H1 (cell line): ENCODE measurements around the gene RPS3. TPM values are rescaled to one million over a fixed set of nuclear protein-coding genes. Genes with fewer than 3 reads are reported as not detected.

Source experiments
- CTCF ChIA-PET: fragments of 300-600 bp; sonication (Branson Sonifier 250); formaldehyde crosslinking; loops from one replicate; lab custom pipeline; 2021; ENCODE audit not compliant: partially characterized antibody; lab: Charles Lee
- POLR2A ChIA-PET: fragments of 300-600 bp; sonication (Branson Sonifier 250); formaldehyde crosslinking; loops from one replicate; lab custom pipeline; 2021; ENCODE audit warnings: inconsistent platforms; ENCODE audit not compliant: partially characterized antibody; lab: Charles Lee
- DNase-seq, 2 experiments: peaks; one replicate each; pipeline versions ENCODE4 v3.0.0 to v3.0.0-alpha.2; 2010 to 2022; ENCODE audit warnings: low spot score in 2 of 2, low read depth in 1 of 2, mixed read lengths in 1 of 2
- FAIRE-seq: peaks from 2 replicates; lab custom pipeline; 2011; peaks lifted over from hg19 to GRCh38; lab: Jason Lieb, UNC
- H2AFZ ChIP-seq: 2 replicates; pipeline ENCODE4 v1.8.1; 2012; ENCODE audit warnings: low read length, inconsistent platforms
- H2AK5ac ChIP-seq: 2 replicates; pipeline ENCODE4 v1.6.1; 2013; ENCODE audit warnings: low read depth, low read length
- H2BK120ac ChIP-seq: replicated peaks from 2 replicates; pipeline ENCODE3; 2013; ENCODE audit warnings: low read depth, low read length, inconsistent platforms
- H2BK12ac ChIP-seq: 2 replicates; pipeline ENCODE4 v1.6.1; 2013; ENCODE audit warnings: low read depth, low read length
- H2BK15ac ChIP-seq: 2 replicates; pipeline ENCODE4 v1.6.1; 2013; ENCODE audit warnings: low read length
- H2BK20ac ChIP-seq: 2 replicates; pipeline ENCODE4 v1.6.1; 2013; ENCODE audit warnings: low read length
- H2BK5ac ChIP-seq: 2 replicates; pipeline ENCODE4 v1.6.1; 2013; ENCODE audit warnings: low read depth, low read length
- H3K14ac ChIP-seq: 2 replicates; pipeline ENCODE4 v1.6.1; 2013; ENCODE audit warnings: inconsistent platforms; ENCODE audit not compliant: insufficient read length
- H3K18ac ChIP-seq: 2 replicates; pipeline ENCODE4 v1.6.1; 2013; ENCODE audit warnings: low read length; ENCODE audit errors: extremely low read depth
- H3K23ac ChIP-seq: 2 replicates; pipeline ENCODE4 v1.6.1; 2013; ENCODE audit warnings: inconsistent platforms; ENCODE audit not compliant: insufficient read length
- H3K23me2 ChIP-seq: 2 replicates; pipeline ENCODE4 v1.6.1; 2013; ENCODE audit warnings: low read depth, low read length
- H3K27ac ChIP-seq: 2 replicates; pipeline ENCODE4 v1.6.1; 2011; ENCODE audit warnings: low read depth, low read length, inconsistent platforms
- H3K27me3 ChIP-seq, 4 experiments: replicated peaks in 1 of 4; 1 replicate in 1 of 4; 2 replicates in 3 of 4; pipeline versions ENCODE4 v1.6.1 to v1.8.1; 2011 to 2013; ENCODE audit warnings: low read length in 3 of 4, mild to moderate bottlenecking in 3 of 4, inconsistent platforms in 2 of 4, mixed read lengths in 2 of 4, moderate library complexity in 1 of 4; ENCODE audit not compliant: control insufficient read depth in 3 of 4, insufficient read depth in 3 of 4; ENCODE audit errors: extremely low read depth in 1 of 4
- H3K36me3 ChIP-seq, 4 experiments: 2 replicates each; pipeline versions ENCODE4 v1.6.1 to v1.8.1; 2011 to 2013; ENCODE audit warnings: mild to moderate bottlenecking in 4 of 4, low read length in 3 of 4, moderate library complexity in 2 of 4, control low read depth in 1 of 4, inconsistent platforms in 1 of 4; ENCODE audit not compliant: insufficient read depth in 4 of 4, control insufficient read depth in 2 of 4
- H3K4ac ChIP-seq: replicated peaks from 2 replicates; pipeline ENCODE3; 2013; ENCODE audit warnings: low read length, low read depth, mixed read lengths, inconsistent platforms; ENCODE audit not compliant: insufficient read length
- H3K4me1 ChIP-seq, 4 experiments: replicated peaks in 1 of 4; 1 replicate in 1 of 4; 2 replicates in 3 of 4; pipeline versions ENCODE4 v1.6.1 to v1.8.1; 2011 to 2013; ENCODE audit warnings: low read length in 3 of 4, inconsistent platforms in 2 of 4, mixed read lengths in 1 of 4; ENCODE audit not compliant: insufficient read depth in 4 of 4, control insufficient read depth in 3 of 4
- H3K4me2 ChIP-seq, 2 experiments: 2 replicates each; pipeline versions ENCODE4 v1.6.1 to v1.8.1; 2011 to 2013; ENCODE audit warnings: low read depth in 2 of 2, low read length in 2 of 2, control low read depth in 1 of 2, inconsistent platforms in 1 of 2, mild to moderate bottlenecking in 1 of 2; ENCODE audit not compliant: insufficient read depth in 1 of 2
- H3K4me3 ChIP-seq, 4 experiments: fragments of 200-600, 300-600 bp in 1 of 4; sonication (generic), shearing (Covaris generic), sonication (Bioruptor Twin) in 1 of 4; 2 replicates each; pipeline versions ENCODE4 v1.5.1 to v1.8.1; 2011 to 2016; ENCODE audit warnings: low read length in 4 of 4, low read depth in 3 of 4, control low read depth in 2 of 4, inconsistent platforms in 2 of 4, mild to moderate bottlenecking in 2 of 4, mixed read lengths in 1 of 4, moderate library complexity in 1 of 4; ENCODE audit not compliant: insufficient read depth in 2 of 4; ENCODE audit errors: extremely low read depth in 1 of 4
- H3K56ac ChIP-seq: replicated peaks from 2 replicates; pipeline ENCODE3; 2013; ENCODE audit warnings: low read depth, mild to moderate bottlenecking, mixed read lengths, low read length, inconsistent platforms; ENCODE audit not compliant: insufficient read length
- H3K79me1 ChIP-seq: 2 replicates; pipeline ENCODE4 v1.6.1; 2013; ENCODE audit warnings: low read depth, low read length, control low read depth
- H3K79me2 ChIP-seq, 2 experiments: 2 replicates each; pipeline versions ENCODE4 v1.6.1 to v1.8.1; 2012 to 2013; ENCODE audit warnings: low read length in 2 of 2, mild to moderate bottlenecking in 2 of 2, inconsistent platforms in 1 of 2; ENCODE audit not compliant: insufficient read depth in 2 of 2, control insufficient read depth in 1 of 2
- H3K9ac ChIP-seq, 4 experiments: replicated peaks in 1 of 4; 1 replicate in 1 of 4; 2 replicates in 3 of 4; pipeline versions ENCODE4 v1.6.1 to v1.8.1; 2011 to 2013; ENCODE audit warnings: low read depth in 3 of 4, low read length in 3 of 4, control low read depth in 2 of 4, mild to moderate bottlenecking in 2 of 4, moderate library complexity in 2 of 4, inconsistent platforms in 1 of 4; ENCODE audit errors: extremely low read depth in 1 of 4
- H3K9me3 ChIP-seq, 2 experiments: 2 replicates each; pipeline versions ENCODE4 v1.6.1 to v1.8.1; 2012 to 2013; ENCODE audit warnings: mild to moderate bottlenecking in 2 of 2, moderate library complexity in 2 of 2, control low read depth in 1 of 2, inconsistent platforms in 1 of 2, low read depth in 1 of 2, low read length in 1 of 2, mixed read lengths in 1 of 2; ENCODE audit not compliant: insufficient read depth in 2 of 2
- H4K20me1 ChIP-seq, 2 experiments: replicated peaks in 1 of 2; 2 replicates each; pipeline versions ENCODE3 to v1.8.1; 2011 to 2013; ENCODE audit warnings: inconsistent platforms in 2 of 2, low read length in 2 of 2, mild to moderate bottlenecking in 1 of 2; ENCODE audit not compliant: insufficient read depth in 2 of 2, control insufficient read depth in 1 of 2
- H4K5ac ChIP-seq: 2 replicates; pipeline ENCODE4 v1.6.1; 2013; ENCODE audit warnings: low read length, low read depth, mixed read lengths, inconsistent platforms; ENCODE audit not compliant: insufficient read length
- H4K8ac ChIP-seq: 2 replicates; pipeline ENCODE4 v1.8.0; 2013; ENCODE audit warnings: mild to moderate bottlenecking, moderate library complexity, low read length, inconsistent platforms; ENCODE audit not compliant: insufficient read depth; ENCODE audit errors: extremely low read depth
- H4K91ac ChIP-seq: replicated peaks from 2 replicates; pipeline ENCODE3; 2013; ENCODE audit warnings: low read length, mixed read lengths, inconsistent platforms; ENCODE audit not compliant: insufficient read length
- CTBP2 ChIP-seq: IDR thresholded peaks from 2 replicates; pipeline ENCODE4 v1.7.0; 2011; ENCODE audit warnings: borderline replicate concordance, mild to moderate bottlenecking, moderate library complexity, mixed read lengths, low read length; ENCODE audit not compliant: insufficient read depth, insufficient read length
- POLR2AphosphoS5 ChIP-seq: IDR thresholded peaks from 2 replicates; pipeline ENCODE4 v1.6.1; 2011; ENCODE audit warnings: low read depth, low read length
- whole genome bisulfite sequencing, 2 experiments: shearing (Covaris generic) in 1 of 2; methylation state at CpG; one replicate each; pipeline versions ENCODE4 v1.1.6 to v1.1.7; 2013 to 2015; ENCODE audit warnings: low lambda C conversion rate in 2 of 2, mixed read lengths in 2 of 2, inconsistent platforms in 1 of 2, low coverage in 1 of 2, missing lambda C conversion rate in 1 of 2; ENCODE audit not compliant: insufficient replicate concordance in 2 of 2, insufficient coverage in 1 of 2, insufficient read length in 1 of 2; ENCODE audit errors: extremely low coverage in 1 of 2, missing lambda C conversion rate in 1 of 2; 5-methylcytosine and 5-hydroxymethylcytosine counted together
- polyA plus RNA-seq, 7 experiments: library from polyadenylated mRNA; depleted of rRNA in 3 of 7; stranded (reverse) in 5 of 7; unstranded in 2 of 7; fragments of >200 nt in 5 of 7; fragments of 200-250 nt in 2 of 7; gene quantifications; 1 replicate in 5 of 7; 2 replicates in 1 of 7; 4 replicates in 1 of 7; pipeline versions ENCODE4 v1.2.1 to v1.2.3, GENCODE V29; 2011 to 2013; ENCODE audit warnings: missing spikeins in 2 of 7, mixed read lengths in 2 of 7
- total RNA-seq: library from RNA; stranded (reverse); fragmentation: NEBNext Ultra II Directional; extraction: Animal tissue kit (Norgen Biotek cat#: 25700); gene quantifications from 2 replicates; pipeline ENCODE4 v1.2.1, GENCODE V29; 2021

The RPS3 gene
- total and polyA plus RNA-seq, 2 of the 8 experiments (the other 6 are each of a cell fraction or from before 2014, with no cell fraction given): 3,813 to 4,194 TPM

- CTCF ChIA-PET: interaction anchor here (0.6 to 18.5 kb wide), 14 partner anchors 9 to 501 kb away, joined by 3 to 201 read pairs (median 6); no protein-coding TSS in a partner anchor
- 91% methylated on average over 15 of the region's 15 CpGs; no CpG with 5 or more reads in 1 of the 2 experiments for WGBS, 2 experiments
- peaks cover 2 to 6% of the 10 kb centered on the region in 2 experiments for H4K20me1 ChIP-seq
Observed at GRCh38 chr11:75422248-75423231, 23.2 kb downstream of the RPS3 start.

More at GRCh38 chr11:75422248-75423231, 23.2 kb downstream of the RPS3 start:
- no peak overlapping the region for H3K4me2 ChIP-seq
- peak; percentile 27; the same call in 1 of the 2 replicates for TF ChIP-seq POLR2AphosphoS5
- TF ChIP-seq CTBP2: no peak
- H3K18ac ChIP-seq: no peak overlapping the region
- H4K5ac ChIP-seq: no peak overlapping the region
- no peaks in the 10 kb centered on the region for H3K9me3 ChIP-seq
- H3K23ac ChIP-seq: no peak overlapping the region
- H4K8ac ChIP-seq: no peak overlapping the region
- H3K56ac ChIP-seq: no peak overlapping the region
- H3K4ac ChIP-seq: no peak overlapping the region
- FAIRE-seq: no peak
- no peak overlapping the region for H2BK15ac ChIP-seq
- H3K27me3 ChIP-seq: peaks cover 1 to 8% (median 5%) of the 10 kb centered on the region in 4 experiments; a peak in 5 of 7 replicates
- H2BK120ac ChIP-seq: no peak overlapping the region
- H3K14ac ChIP-seq: no peak overlapping the region
- H3K9ac ChIP-seq: no peak overlapping the region
- H3K4me1 ChIP-seq: peaks cover 0 to 5% (median 3%) of the 10 kb centered on the region in 4 experiments; a peak in 3 of 7 replicates
- H2BK12ac ChIP-seq: no peak overlapping the region
- H3K79me2 ChIP-seq: no peaks in the 10 kb centered on the region
- H2AK5ac ChIP-seq: no peak overlapping the region
- POLR2A ChIA-PET: interaction anchor here (4.8 to 27.9 kb wide), 2 partner anchors 10 to 21 kb away, joined by 36 to 570 read pairs; partner anchors contain the start of gene RPS3
- no peak overlapping the region for H4K91ac ChIP-seq
- no peak overlapping the region for H3K4me3 ChIP-seq
- H3K36me3 ChIP-seq: peaks cover 0 to 6% (median 0%) of the 10 kb centered on the region in 4 experiments; a peak in 3 of 8 replicates
- no peaks in the 10 kb centered on the region for H3K23me2 ChIP-seq
- H2BK20ac ChIP-seq: no peak overlapping the region
- no peak overlapping the region for H2BK5ac ChIP-seq
- H3K27ac ChIP-seq: no peak overlapping the region
- DNase-seq: no peak
- H2AFZ ChIP-seq: no peak overlapping the region
- no peaks in the 10 kb centered on the region for H3K79me1 ChIP-seq
